Measurements from ENCODE around the gene GEMIN8. TPM values are rescaled to one million over a fixed set of nuclear protein-coding genes. Genes with fewer than 3 reads are reported as not detected.

GEMIN8 gene
- total RNA-seq, 1 donor from 2014 or later = 22.9 TPM

DNA sequence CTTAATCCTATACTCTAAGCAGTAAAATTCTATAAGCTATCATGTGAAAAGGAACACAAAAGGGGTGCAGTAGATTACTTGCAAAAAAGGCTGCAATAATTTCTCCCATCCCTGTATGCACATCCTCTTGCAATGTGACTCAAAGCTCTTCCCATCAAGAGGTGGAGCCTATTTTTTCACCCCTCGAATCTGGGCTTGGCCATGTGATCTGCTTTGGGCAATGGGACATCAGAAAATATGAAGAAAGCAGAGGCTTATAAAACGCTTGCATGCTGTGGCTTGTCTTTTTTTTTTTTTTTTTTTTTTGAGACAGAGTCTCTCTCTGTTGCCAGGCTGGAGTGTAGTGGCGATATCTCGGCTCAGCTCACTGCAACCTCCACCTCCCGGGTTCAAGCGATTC lies 33.0 kb downstream of the GEMIN8 start:
- H3K27ac Mint-ChIP-seq (ENCODE audit: unreplicated experiment) = no peak overlapping the region
- H3K4me3 Mint-ChIP-seq (ENCODE audit: unreplicated experiment) = no peak overlapping the region
- no peaks in the 10 kb centered on the region for H3K4me1 Mint-ChIP-seq (ENCODE audit: unreplicated experiment)
- H3K9me3 Mint-ChIP-seq (ENCODE audit: unreplicated experiment) = no peaks in the 10 kb centered on the region
- H3K36me3 Mint-ChIP-seq (ENCODE audit: unreplicated experiment) = no peaks in the 10 kb centered on the region
- H3K27me3 Mint-ChIP-seq (ENCODE audit: unreplicated experiment) = no peaks in the 10 kb centered on the region
- no peak for DNase-seq (ENCODE audit: extremely low spot score, unreplicated experiment)
- no peak for TF ChIP-seq CTCF (IDR thresholded peaks at IDR 0.05)

DNA sequence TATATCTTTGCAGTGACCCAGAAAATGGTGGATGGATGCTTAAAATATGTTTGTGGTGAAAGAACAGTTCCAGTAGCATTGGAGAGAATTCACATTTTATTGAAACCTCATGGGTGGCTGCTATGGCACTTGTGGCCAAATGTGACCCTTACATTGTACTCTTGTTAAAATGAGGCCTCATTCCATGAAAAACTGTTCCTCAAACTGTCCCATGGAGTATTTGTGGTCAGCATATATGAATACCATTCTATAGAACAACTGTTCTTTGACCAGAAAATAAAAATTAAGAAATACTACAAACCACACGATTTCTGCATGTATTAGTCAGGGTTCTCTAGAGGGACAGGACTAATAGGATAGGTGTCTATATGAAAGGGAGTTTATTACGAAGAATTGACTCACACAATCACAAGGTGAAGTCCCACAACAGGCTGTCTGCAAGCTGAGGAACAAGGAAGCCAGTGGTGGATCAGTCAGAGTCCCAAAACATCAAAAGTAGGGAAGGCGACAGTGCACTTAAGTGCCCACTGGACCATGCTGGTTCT lies 35.1 kb downstream of the GEMIN8 start:
- Mint-ChIP-seq H3K27ac (ENCODE audit: unreplicated experiment) (no peak overlapping the region), H3K36me3 (ENCODE audit: unreplicated experiment) (no peaks in the 10 kb centered on the region), H3K4me3 (ENCODE audit: unreplicated experiment) (no peak overlapping the region), H3K4me1 (ENCODE audit: unreplicated experiment) (no peaks in the 10 kb centered on the region), H3K27me3 (ENCODE audit: unreplicated experiment) (no peaks in the 10 kb centered on the region), H3K9me3 (ENCODE audit: unreplicated experiment) (peaks cover 5% of the 10 kb centered on the region)
- DNase-seq (ENCODE audit: extremely low spot score, unreplicated experiment) = no peak
- no peak for TF ChIP-seq CTCF (IDR thresholded peaks at IDR 0.05)

GRCh38 chrX:13994104-13994503 lies 35.6 kb downstream of the GEMIN8 start:
- Mint-ChIP-seq H3K36me3 (ENCODE audit: unreplicated experiment) (no peaks in the 10 kb centered on the region), H3K27me3 (ENCODE audit: unreplicated experiment) (no peaks in the 10 kb centered on the region), H3K4me3 (ENCODE audit: unreplicated experiment) (no peak overlapping the region), H3K9me3 (ENCODE audit: unreplicated experiment) (peaks cover 7% of the 10 kb centered on the region), H3K4me1 (ENCODE audit: unreplicated experiment) (no peaks in the 10 kb centered on the region), H3K27ac (ENCODE audit: unreplicated experiment) (no peak overlapping the region)
- TF ChIP-seq CTCF (IDR thresholded peaks at IDR 0.05) = no peak
- DNase-seq (ENCODE audit: extremely low spot score, unreplicated experiment) = no peak

GRCh38 chrX:13990126-13990800 lies 39.4 kb downstream of the GEMIN8 start:
- Mint-ChIP-seq H3K36me3 (ENCODE audit: unreplicated experiment) (no peaks in the 10 kb centered on the region), H3K27me3 (ENCODE audit: unreplicated experiment) (no peaks in the 10 kb centered on the region), H3K4me3 (ENCODE audit: unreplicated experiment) (no peak overlapping the region), H3K27ac (ENCODE audit: unreplicated experiment) (no peak overlapping the region), H3K9me3 (ENCODE audit: unreplicated experiment) (peaks cover 14% of the 10 kb centered on the region), H3K4me1 (ENCODE audit: unreplicated experiment) (no peaks in the 10 kb centered on the region)
- no peak for TF ChIP-seq CTCF (IDR thresholded peaks at IDR 0.05)
- DNase-seq (ENCODE audit: extremely low spot score, unreplicated experiment) = no peak

DNA sequence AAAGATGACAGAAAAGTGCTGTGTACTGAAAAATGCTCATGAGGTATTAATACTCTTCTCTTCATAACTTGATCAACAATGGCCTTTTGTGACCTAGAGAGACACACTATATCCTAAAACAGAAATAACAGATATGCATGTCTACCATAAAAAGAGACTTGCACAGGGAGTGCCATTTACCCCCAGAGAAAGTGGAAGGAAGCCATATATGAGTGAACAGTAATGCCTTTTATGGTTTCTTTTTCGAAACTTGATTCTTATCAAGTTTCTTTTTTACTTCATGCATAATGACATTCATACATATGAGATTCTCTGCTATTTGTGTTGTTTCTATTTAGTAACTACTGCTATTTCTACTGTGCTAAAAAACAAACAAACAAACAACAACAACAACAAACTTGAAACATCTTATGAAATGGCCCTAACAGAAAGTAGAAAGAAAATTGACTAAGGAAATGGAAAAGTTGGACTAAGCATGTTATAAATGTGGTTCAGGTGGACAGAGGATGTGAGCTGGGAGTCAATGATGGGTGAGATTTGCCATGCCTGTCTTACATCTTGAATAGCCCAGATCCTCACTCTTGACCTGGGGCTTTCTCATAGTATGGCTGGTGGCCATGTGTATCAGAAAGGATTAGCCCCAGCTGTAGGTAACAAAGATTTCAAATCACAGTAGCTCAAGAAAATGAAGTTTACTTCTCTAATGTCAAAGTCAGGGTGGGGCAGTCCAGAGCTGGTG lies 43.8 kb downstream of the GEMIN8 start:
- no peaks in the 10 kb centered on the region for H3K36me3 Mint-ChIP-seq (ENCODE audit: unreplicated experiment)
- peaks cover 27% of the 10 kb centered on the region for H3K9me3 Mint-ChIP-seq (ENCODE audit: unreplicated experiment)
- H3K4me1 Mint-ChIP-seq (ENCODE audit: unreplicated experiment) = no peaks in the 10 kb centered on the region
- TF ChIP-seq CTCF (IDR thresholded peaks at IDR 0.05) = no peak
- no peaks in the 10 kb centered on the region for H3K27me3 Mint-ChIP-seq (ENCODE audit: unreplicated experiment)
- H3K4me3 Mint-ChIP-seq (ENCODE audit: unreplicated experiment) = no peak overlapping the region
- H3K27ac Mint-ChIP-seq (ENCODE audit: unreplicated experiment) = no peak overlapping the region
- no peak for DNase-seq (ENCODE audit: extremely low spot score, unreplicated experiment)

Measured in osteocyte (in vitro differentiated cells).